ENCODE measurements around the gene WDR37. TPM values are rescaled to one million over a fixed set of nuclear protein-coding genes. Genes with fewer than 3 reads are reported as not detected.

WDR37 gene
- polyA plus RNA-seq, 1 donor (not counting 4 experiments of a cell fraction or from before 2014, with no cell fraction given): 16.0 TPM

DNA sequence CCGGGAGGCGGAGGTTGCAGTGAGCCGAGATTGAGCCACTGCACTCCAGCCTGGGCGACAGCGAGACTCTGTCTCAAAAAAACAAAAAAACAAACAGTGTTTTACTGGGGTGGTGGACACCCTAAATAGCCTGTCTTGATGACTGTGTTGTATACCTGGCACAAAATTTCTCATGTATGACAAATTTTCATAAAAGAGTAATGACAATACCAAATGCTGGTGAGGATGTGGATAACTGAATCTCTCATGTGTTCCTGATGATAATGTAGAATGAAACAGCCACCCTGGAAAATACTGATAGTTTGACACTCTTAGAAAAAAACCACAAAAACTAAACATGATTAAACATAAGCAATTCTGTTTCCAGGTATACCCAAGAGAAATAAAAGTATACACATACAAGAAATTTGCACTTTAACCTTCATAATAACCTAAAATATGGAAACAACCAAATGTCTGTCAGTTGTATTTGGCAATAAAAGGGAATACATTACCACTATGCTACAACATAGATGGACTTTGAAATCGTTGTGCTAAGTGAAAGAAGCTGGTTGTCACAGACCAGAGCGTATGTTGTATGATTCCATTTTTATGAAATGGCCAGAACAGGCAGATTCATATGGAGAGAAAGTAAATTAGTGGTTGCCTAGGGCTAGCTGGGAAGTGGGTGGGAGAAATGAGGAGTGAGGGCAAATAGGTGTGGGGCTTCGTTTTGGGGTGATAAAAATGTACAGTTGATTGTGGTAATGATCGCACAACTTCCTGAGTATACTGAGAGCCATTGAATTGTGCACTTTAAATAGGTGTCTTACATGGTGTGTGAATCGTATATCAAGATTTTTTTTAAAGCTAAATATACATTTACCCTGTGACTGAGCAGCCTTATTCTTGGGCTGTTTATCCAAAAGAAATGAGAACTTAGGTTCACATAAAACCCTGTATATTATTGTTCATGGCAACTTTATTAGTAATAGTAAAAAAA lies 12.5 kb downstream of the WDR37 start:
- DNase-seq (ENCODE audit: low read depth, low spot score) (no peak), FAIRE-seq (no peak)
- Histone ChIP-seq H4K20me1 (ENCODE audit: control insufficient read depth, extremely low read depth, insufficient read depth, low read length) (no peaks in the 10 kb centered on the region), H3K79me2 (ENCODE audit: control insufficient read depth, insufficient read depth, low read length) (peaks cover 52% of the 10 kb centered on the region), H3K27me3 (ENCODE audit: control insufficient read depth, extremely low read depth, insufficient read depth, low read length) (no peaks in the 10 kb centered on the region), H3K4me1 (ENCODE audit: control insufficient read depth, extremely low read depth, insufficient read depth, low read length) (peaks cover 10% of the 10 kb centered on the region), H3K9me1 (ENCODE audit: control insufficient read depth, extremely low read depth, insufficient read depth, low read length) (no peaks in the 10 kb centered on the region), H3K4me3 (ENCODE audit: control insufficient read depth in 2 of 3, extremely low read depth in 1 of 3, insufficient read depth in 2 of 3, low read depth in 1 of 3, low read length in 3 of 3) (no peak overlapping the region), H3K9ac (ENCODE audit: control insufficient read depth, extremely low read depth, insufficient read depth, low read length) (no peak overlapping the region), H3K36me3 (ENCODE audit: control insufficient read depth in 2 of 2, extremely low read depth in 1 of 2, insufficient read depth in 2 of 2, low read length in 2 of 2) (peaks cover 3% of the 10 kb centered on the region in 2 experiments), H3K9me3 (ENCODE audit: control insufficient read depth, low read depth, low read length) (no peaks in the 10 kb centered on the region), H3K4me2 (ENCODE audit: control insufficient read depth, extremely low read depth, insufficient read depth, low read depth, low read length) (no peak overlapping the region), H3K27ac (ENCODE audit: control insufficient read depth, insufficient read depth, low read length) (no peak overlapping the region), H2AFZ (ENCODE audit: control insufficient read depth, low read length) (no peak overlapping the region)
- TF ChIP-seq, protein P1, sequence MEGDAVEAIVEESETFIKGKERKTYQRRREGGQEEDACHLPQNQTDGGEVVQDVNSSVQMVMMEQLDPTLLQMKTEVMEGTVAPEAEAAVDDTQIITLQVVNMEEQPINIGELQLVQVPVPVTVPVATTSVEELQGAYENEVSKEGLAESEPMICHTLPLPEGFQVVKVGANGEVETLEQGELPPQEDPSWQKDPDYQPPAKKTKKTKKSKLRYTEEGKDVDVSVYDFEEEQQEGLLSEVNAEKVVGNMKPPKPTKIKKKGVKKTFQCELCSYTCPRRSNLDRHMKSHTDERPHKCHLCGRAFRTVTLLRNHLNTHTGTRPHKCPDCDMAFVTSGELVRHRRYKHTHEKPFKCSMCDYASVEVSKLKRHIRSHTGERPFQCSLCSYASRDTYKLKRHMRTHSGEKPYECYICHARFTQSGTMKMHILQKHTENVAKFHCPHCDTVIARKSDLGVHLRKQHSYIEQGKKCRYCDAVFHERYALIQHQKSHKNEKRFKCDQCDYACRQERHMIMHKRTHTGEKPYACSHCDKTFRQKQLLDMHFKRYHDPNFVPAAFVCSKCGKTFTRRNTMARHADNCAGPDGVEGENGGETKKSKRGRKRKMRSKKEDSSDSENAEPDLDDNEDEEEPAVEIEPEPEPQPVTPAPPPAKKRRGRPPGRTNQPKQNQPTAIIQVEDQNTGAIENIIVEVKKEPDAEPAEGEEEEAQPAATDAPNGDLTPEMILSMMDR (optimal IDR thresholded peaks at IDR 0.05 in 1 of 3, IDR thresholded peaks at IDR 0.05 in 1 of 3, conservative IDR thresholded peaks at IDR 0.05 in 1 of 3; ENCODE audit: extremely low read depth in 1 of 3, insufficient read depth in 2 of 3, low read length in 3 of 3): no peak
- TF ChIP-seq EZH2 (IDR thresholded peaks at IDR 0.05; ENCODE audit: low read length): no peak
- dilution Hi-C loops (cut with MboI; ENCODE audit: extremely low pct_ligation_motif_present, low sequenced_read_pairs): no loop called here

DNA sequence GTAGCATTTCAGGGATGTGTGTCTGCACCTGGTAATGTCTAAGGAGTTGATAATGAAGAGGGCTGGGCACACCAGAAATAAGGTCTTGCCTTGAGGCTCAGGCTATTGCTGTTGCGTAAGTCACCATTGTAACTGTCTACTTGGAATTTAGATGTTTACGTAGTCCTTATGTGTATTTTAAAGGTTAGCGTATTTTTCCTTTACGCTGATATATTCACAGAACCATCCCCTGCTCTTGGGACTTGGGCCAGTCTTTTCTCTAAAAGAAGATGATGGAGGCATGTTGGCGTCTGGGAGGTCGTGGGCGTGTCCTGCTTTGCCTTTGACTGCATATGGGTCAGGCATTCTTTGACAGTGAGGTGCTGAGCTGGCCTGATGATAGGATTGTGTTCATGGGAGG lies 14.7 kb downstream of the WDR37 start:
- DNase-seq (ENCODE audit: low read depth, low spot score) (no peak), FAIRE-seq (peak; percentile 41)
- no peak overlapping the region for H3K4me2 ChIP-seq (ENCODE audit: control insufficient read depth, extremely low read depth, insufficient read depth, low read depth, low read length)
- H3K9me1 ChIP-seq (ENCODE audit: control insufficient read depth, extremely low read depth, insufficient read depth, low read length): no peaks in the 10 kb centered on the region
- H3K4me1 ChIP-seq (ENCODE audit: control insufficient read depth, extremely low read depth, insufficient read depth, low read length): peaks cover 7% of the 10 kb centered on the region
- H2AFZ ChIP-seq (ENCODE audit: control insufficient read depth, low read length): no peak overlapping the region
- no peak overlapping the region for H3K9ac ChIP-seq (ENCODE audit: control insufficient read depth, extremely low read depth, insufficient read depth, low read length)
- H3K27ac ChIP-seq (ENCODE audit: control insufficient read depth, insufficient read depth, low read length): no peak overlapping the region
- no peaks in the 10 kb centered on the region for H4K20me1 ChIP-seq (ENCODE audit: control insufficient read depth, extremely low read depth, insufficient read depth, low read length)
- H3K79me2 ChIP-seq (ENCODE audit: control insufficient read depth, insufficient read depth, low read length): peaks cover 52% of the 10 kb centered on the region
- H3K27me3 ChIP-seq (ENCODE audit: control insufficient read depth, extremely low read depth, insufficient read depth, low read length): no peaks in the 10 kb centered on the region
- H3K36me3 ChIP-seq (ENCODE audit: control insufficient read depth in 2 of 2, extremely low read depth in 1 of 2, insufficient read depth in 2 of 2, low read length in 2 of 2): peaks cover 10 to 11% of the 10 kb centered on the region in 2 experiments
- TF ChIP-seq EZH2 (IDR thresholded peaks at IDR 0.05; ENCODE audit: low read length): no peak
- TF ChIP-seq, protein P1 (optimal IDR thresholded peaks at IDR 0.05 in 1 of 3, IDR thresholded peaks at IDR 0.05 in 1 of 3, conservative IDR thresholded peaks at IDR 0.05 in 1 of 3; ENCODE audit: extremely low read depth in 1 of 3, insufficient read depth in 2 of 3, low read length in 3 of 3): no peak
- no peaks in the 10 kb centered on the region for H3K9me3 ChIP-seq (ENCODE audit: control insufficient read depth, low read depth, low read length)
- dilution Hi-C loops (cut with MboI; ENCODE audit: extremely low pct_ligation_motif_present, low sequenced_read_pairs): no loop called here
- no peak overlapping the region for H3K4me3 ChIP-seq (ENCODE audit: control insufficient read depth in 2 of 3, extremely low read depth in 1 of 3, insufficient read depth in 2 of 3, low read depth in 1 of 3, low read length in 3 of 3)
